Naive thymus-derived CD8-positive, alpha-beta T cell (primary cell): ENCODE results near the gene CCDC43. TPM values are rescaled to one million over a fixed set of nuclear protein-coding genes. Genes with fewer than 3 reads are reported as not detected.
"Not testable (repeated sequence)": the region's sequence is repeated elsewhere in the genome, so short reads cannot be mapped to it uniquely, and the experiment has no call there.

Experiments used
- ATAC-seq, 2 donors: fragments of 150-1000 bp; cut with Tn5 transposase in 1 of 2; sonication (Bioruptor Pico), chemical (Tn5 transposase) in 1 of 2; 1 replicate in 1 of 2; 2 replicates in 1 of 2; pipeline ENCODE4 v1.10.0; 2021; ENCODE audit warnings: mild to moderate bottlenecking in 2 of 2, moderate library complexity in 2 of 2
- POLR2A ChIA-PET: fragments of 350-600 bp; sonication (Branson Sonifier 250); formaldehyde crosslinking; loops from one replicate; lab custom pipeline; 2021; ENCODE audit warnings: antibody characterized with exemption; lab: Charles Lee
- DNase-seq, 10 donors: peaks; one replicate each; pipeline versions ENCODE4 v3.0.0 to v3.0.0-alpha.2; 2020 to 2022
- H3K27ac Mint-ChIP-seq, 10 donors: one replicate each; pipeline ENCODE4 v1.8.0; 2020 to 2022; ENCODE audit warnings: mild to moderate bottlenecking in 10 of 10, mixed read lengths in 10 of 10, moderate library complexity in 4 of 10, inconsistent platforms in 1 of 10
- H3K27me3 Mint-ChIP-seq, 5 donors: one replicate each; pipeline ENCODE4 v1.8.0; 2021 to 2022; ENCODE audit warnings: mixed read lengths in 5 of 5
- H3K36me3 Mint-ChIP-seq, 3 donors: one replicate each; pipeline ENCODE4 v1.8.0; 2020 to 2022; ENCODE audit warnings: mixed read lengths in 3 of 3, mild to moderate bottlenecking in 2 of 3, inconsistent platforms in 1 of 3
- H3K4me1 Mint-ChIP-seq, 4 donors: one replicate each; pipeline ENCODE4 v1.8.0; 2021 to 2022; ENCODE audit warnings: mixed read lengths in 4 of 4
- H3K4me3 Mint-ChIP-seq, 10 donors: one replicate each; pipeline ENCODE4 v1.8.0; 2020 to 2022; ENCODE audit warnings: mild to moderate bottlenecking in 10 of 10, mixed read lengths in 10 of 10, moderate library complexity in 6 of 10, inconsistent platforms in 1 of 10
- H3K9me3 Mint-ChIP-seq, 9 donors: one replicate each; pipeline ENCODE4 v1.8.0; 2020 to 2022; ENCODE audit warnings: mixed read lengths in 9 of 9, mild to moderate bottlenecking in 3 of 9, inconsistent platforms in 1 of 9, moderate library complexity in 1 of 9
- polyA plus RNA-seq, 3 donors: library from polyadenylated mRNA; unstranded; fragments of 300-500 nt; fragmentation: Illumina TruSeq; gene quantifications; one replicate each; pipeline ENCODE4 v1.2.3, GENCODE V29; 2021
- total RNA-seq, 8 experiments: library from RNA in 2 of 8; stranded (reverse) in 2 of 8; gene quantifications; one replicate each; pipeline ENCODE4 v1.2.3 and lab custom pipeline; 2021 to 2026

CCDC43 gene
- total RNA-seq (10 to 100 TPM; 20.2 to 20.5 TPM), polyA plus RNA-seq (10 to 100 TPM in 2 of 3 donors, 1 to 10 TPM in 1; 9.6 to 12.6 (median 11.4) TPM), total RNA-seq (lab: John Stamatoyannopoulos, UW) (26.3 to 55.5 (median 37.3) reads per million in 6 experiments)

- POLR2A ChIA-PET = interaction anchor here (2.7 kb wide), 1 partner anchor 18 kb away, joined by 17 read pairs; the partner anchor contains the start of gene DBF4B
- peak; percentile 98 to 99 for ATAC-seq
- H3K27ac Mint-ChIP-seq = peak within 1 kb of the TSS; percentile 97 to 99 (median 98)
- no peaks in the 10 kb centered on the region for H3K9me3 Mint-ChIP-seq
- peaks cover 12 to 48% (median 27%) of the 10 kb centered on the region in 4 donors for H3K4me1 Mint-ChIP-seq
- H3K36me3 Mint-ChIP-seq = peaks cover 0 to 23% (median 0%) of the 10 kb centered on the region in 3 donors
- H3K4me3 Mint-ChIP-seq = peak within 1 kb of the TSS; percentile 92 to 99 (median 97)
- H3K27me3 Mint-ChIP-seq = no peaks in the 10 kb centered on the region
- peak; percentile 86 to 94 (median 92) for DNase-seq
Measured at GRCh38 chr17:44689477-44690217, at the start of gene CCDC43. Gene CCDC43 (minus strand): TSS chr17:44689776. CDS start chr17:44689753, 23 bp downstream.

GRCh38 chr17:44738214-44738906 lies 48.8 kb upstream of the CCDC43 start:
- POLR2A ChIA-PET = no interaction called here
- Mint-ChIP-seq H3K4me3 (no peak overlapping the region), H3K36me3 (peaks cover 0 to 3% (median 0%) of the 10 kb centered on the region in 3 donors), H3K27me3 (no peaks in the 10 kb centered on the region), H3K27ac (no peak overlapping the region), H3K9me3 (no peaks in the 10 kb centered on the region), H3K4me1 (no peaks in the 10 kb centered on the region)
- ATAC-seq = no peak
- no peak for DNase-seq

GRCh38 chr17:44736551-44737240 lies 47.1 kb upstream of the CCDC43 start:
- POLR2A ChIA-PET = interaction anchor here (0.5 kb wide), 1 partner anchor 138 kb away, joined by 3 read pairs; no protein-coding TSS in a partner anchor
- DNase-seq (no peak), ATAC-seq (no peak)
- Mint-ChIP-seq H3K27me3 (no peaks in the 10 kb centered on the region), H3K27ac (no peak overlapping the region), H3K36me3 (peaks cover 0 to 5% (median 0%) of the 10 kb centered on the region in 3 donors), H3K9me3 (no peaks in the 10 kb centered on the region), H3K4me1 (no peaks in the 10 kb centered on the region), H3K4me3 (no peak overlapping the region)

GRCh38 chr17:44734272-44734671 lies 44.7 kb upstream of the CCDC43 start:
- POLR2A ChIA-PET = no interaction called here
- H3K27ac Mint-ChIP-seq = no peak overlapping the region

GRCh38 chr17:44733753-44734152 lies 44.2 kb upstream of the CCDC43 start:
- ATAC-seq (no peak), DNase-seq (no peak)
- Mint-ChIP-seq H3K4me1 (no peaks in the 10 kb centered on the region), H3K27ac (peak overlapping the region in 1 of 10 donors; percentile 46), H3K27me3 (no peaks in the 10 kb centered on the region), H3K36me3 (peaks cover 0 to 9% (median 3%) of the 10 kb centered on the region in 3 donors), H3K4me3 (no peak overlapping the region), H3K9me3 (no peaks in the 10 kb centered on the region)
- POLR2A ChIA-PET = no interaction called here

More at GRCh38 chr17:44734272-44734671, 44.7 kb upstream of the CCDC43 start:
- no peak for ATAC-seq
- no peaks in the 10 kb centered on the region for H3K4me1 Mint-ChIP-seq
- H3K36me3 Mint-ChIP-seq = peaks cover 0 to 9% (median 3%) of the 10 kb centered on the region in 3 donors
- no peak for DNase-seq
- no peak overlapping the region for H3K4me3 Mint-ChIP-seq
- no peaks in the 10 kb centered on the region for H3K27me3 Mint-ChIP-seq
- H3K9me3 Mint-ChIP-seq = no peaks in the 10 kb centered on the region

- H3K4me1 Mint-ChIP-seq, H3K4me3 Mint-ChIP-seq, ATAC-seq, H3K27ac Mint-ChIP-seq, POLR2A ChIA-PET, H3K27me3 Mint-ChIP-seq, H3K9me3 Mint-ChIP-seq, DNase-seq: not testable (repeated sequence)
- peaks cover 3 to 10% (median 6%) of the 10 kb centered on the region in 3 donors for H3K36me3 Mint-ChIP-seq
Measured at GRCh38 chr17:44726121-44726520, 36.5 kb upstream of the CCDC43 start.

- peaks cover 0 to 14% (median 10%) of the 10 kb centered on the region in 3 donors for H3K36me3 Mint-ChIP-seq
- H3K4me1 Mint-ChIP-seq = no peaks in the 10 kb centered on the region
- no peak overlapping the region for H3K4me3 Mint-ChIP-seq
- ATAC-seq (no peak), DNase-seq (no peak)
- no peaks in the 10 kb centered on the region for H3K27me3 Mint-ChIP-seq
- no peaks in the 10 kb centered on the region for H3K9me3 Mint-ChIP-seq
- H3K27ac Mint-ChIP-seq = no peak overlapping the region
- POLR2A ChIA-PET = no interaction called here
Measured at GRCh38 chr17:44722254-44722653, 32.7 kb upstream of the CCDC43 start.

- no peaks in the 10 kb centered on the region for H3K9me3 Mint-ChIP-seq
- ATAC-seq = no peak
Measured at GRCh38 chr17:44719444-44719843, 29.9 kb upstream of the CCDC43 start.

GRCh38 chr17:44708401-44709263 lies 19.1 kb upstream of the CCDC43 start, which contains the start of gene DBF4B:
Gene DBF4B (plus strand): TSS chr17:44708665. CDS start chr17:44708821, 156 bp downstream.
- H3K9me3 Mint-ChIP-seq = no peaks in the 10 kb centered on the region
- peaks cover 0 to 3% (median 3%) of the 10 kb centered on the region in 4 donors for H3K4me1 Mint-ChIP-seq
- H3K36me3 Mint-ChIP-seq = no peaks in the 10 kb centered on the region
- ATAC-seq (peak; percentile 95 to 97), DNase-seq (peak; percentile 64 to 93 (median 85))
- H3K27ac Mint-ChIP-seq = peak within 1 kb of the TSS in 2 of 10 donors; percentile 31 to 71
- no peak within 1 kb of the TSS for H3K4me3 Mint-ChIP-seq
- H3K27me3 Mint-ChIP-seq = peaks cover 0 to 4% (median 2%) of the 10 kb centered on the region in 5 donors
- POLR2A ChIA-PET = interaction anchor here (0.9 to 2.4 kb wide), 4 partner anchors 9 to 205 kb away, joined by 3 to 17 read pairs (median 4); partner anchors contain the start of genes CCDC43 and GPATCH8

More at GRCh38 chr17:44719444-44719843, 29.9 kb upstream of the CCDC43 start:
- Mint-ChIP-seq H3K27ac (no peak overlapping the region), H3K4me3 (no peak overlapping the region), H3K4me1 (no peaks in the 10 kb centered on the region), H3K36me3 (peaks cover 0 to 14% (median 10%) of the 10 kb centered on the region in 3 donors), H3K27me3 (no peaks in the 10 kb centered on the region)
- DNase-seq = no peak
- POLR2A ChIA-PET = no interaction called here

GRCh38 chr17:44707755-44708400 lies 18.3 kb upstream of the CCDC43 start:
- Mint-ChIP-seq H3K4me1 (peaks cover 0 to 3% (median 3%) of the 10 kb centered on the region in 4 donors), H3K9me3 (no peaks in the 10 kb centered on the region), H3K27ac (no peak overlapping the region), H3K4me3 (no peak overlapping the region), H3K36me3 (no peaks in the 10 kb centered on the region), H3K27me3 (peaks cover 0 to 4% (median 2%) of the 10 kb centered on the region in 5 donors)
- DNase-seq (no peak), ATAC-seq (no peak)
- POLR2A ChIA-PET = interaction anchor here (0.9 to 2.4 kb wide), 4 partner anchors 9 to 19 kb away, joined by 3 to 17 read pairs (median 3); partner anchors contain the start of gene CCDC43

GRCh38 chr17:44700288-44700687 lies 10.7 kb upstream of the CCDC43 start:
- not testable (repeated sequence) for H3K4me3 Mint-ChIP-seq, H3K9me3 Mint-ChIP-seq, ATAC-seq, H3K27me3 Mint-ChIP-seq, DNase-seq, H3K36me3 Mint-ChIP-seq, H3K4me1 Mint-ChIP-seq, H3K27ac Mint-ChIP-seq
- POLR2A ChIA-PET = interaction anchor here (0.6 kb wide), 1 partner anchor 1385 kb away, joined by 3 read pairs; no protein-coding TSS in a partner anchor
